HG03196 (cell line): Measurements from ENCODE around the gene TPM2.

ENCODE experiments used
- ATAC-seq: cut with Tn5 transposase; IDR thresholded peaks from one replicate; pipeline ENCODE4 v1.9.1; 2021; ENCODE audit not compliant: unreplicated experiment

TPM2 gene

GRCh38 chr9:35696520-35697215 lies 6.9 kb upstream of the TPM2 start:
- peak; percentile 64 for ATAC-seq

DNA sequence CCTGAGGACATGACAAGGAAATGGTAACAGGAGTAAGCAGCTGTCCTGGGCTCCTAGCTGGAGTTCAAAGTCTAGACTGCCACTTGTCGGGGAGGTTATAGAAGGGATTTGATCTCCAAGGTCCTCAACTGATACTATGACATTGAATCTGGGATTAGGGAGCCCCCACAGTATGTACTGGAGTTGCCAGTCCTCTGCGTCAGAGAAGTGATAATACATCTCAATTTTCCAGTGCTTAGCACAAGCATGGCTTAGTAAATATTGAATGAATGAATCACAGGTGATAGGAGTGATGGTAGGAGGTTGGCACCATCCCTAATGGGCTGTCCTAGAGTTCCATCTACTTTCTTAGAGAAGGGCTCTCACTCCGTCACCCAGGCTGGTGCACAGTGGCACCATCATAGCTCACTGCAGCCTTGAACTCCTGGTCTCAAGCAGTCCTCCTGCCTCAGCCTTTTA lies 6.2 kb upstream of the TPM2 start:
- ATAC-seq, result no peak

DNA sequence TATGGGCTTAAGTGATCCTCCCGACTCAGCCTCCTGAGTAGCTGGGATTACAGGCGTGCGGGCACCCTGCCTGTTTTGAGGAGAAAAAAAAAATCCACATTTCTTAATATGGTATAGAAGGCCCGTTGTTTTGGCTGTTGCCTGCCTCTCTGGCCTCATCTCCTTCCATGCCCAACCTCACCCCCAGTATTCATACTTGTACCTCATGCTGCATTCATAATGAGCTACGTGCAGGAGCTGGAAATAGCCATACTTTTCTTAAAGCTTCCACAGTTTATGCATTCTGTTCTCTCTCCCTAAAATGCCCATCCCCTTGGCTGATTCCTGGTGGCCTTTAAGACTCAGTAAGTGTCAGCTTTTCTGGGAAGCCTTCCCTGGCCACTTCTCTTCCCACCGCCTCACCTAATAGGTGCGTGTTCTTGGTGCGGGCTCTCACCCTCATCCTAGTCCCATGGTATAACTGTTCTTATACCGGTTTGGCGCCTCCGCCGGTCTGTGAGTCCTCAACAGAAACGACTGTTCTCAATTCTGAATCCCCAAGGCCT lies 2.1 kb upstream of the TPM2 start:
- ATAC-seq, result no peak

GRCh38 chr9:35691334-35691650 lies 1.6 kb upstream of the TPM2 start:
- ATAC-seq, result no peak

DNA sequence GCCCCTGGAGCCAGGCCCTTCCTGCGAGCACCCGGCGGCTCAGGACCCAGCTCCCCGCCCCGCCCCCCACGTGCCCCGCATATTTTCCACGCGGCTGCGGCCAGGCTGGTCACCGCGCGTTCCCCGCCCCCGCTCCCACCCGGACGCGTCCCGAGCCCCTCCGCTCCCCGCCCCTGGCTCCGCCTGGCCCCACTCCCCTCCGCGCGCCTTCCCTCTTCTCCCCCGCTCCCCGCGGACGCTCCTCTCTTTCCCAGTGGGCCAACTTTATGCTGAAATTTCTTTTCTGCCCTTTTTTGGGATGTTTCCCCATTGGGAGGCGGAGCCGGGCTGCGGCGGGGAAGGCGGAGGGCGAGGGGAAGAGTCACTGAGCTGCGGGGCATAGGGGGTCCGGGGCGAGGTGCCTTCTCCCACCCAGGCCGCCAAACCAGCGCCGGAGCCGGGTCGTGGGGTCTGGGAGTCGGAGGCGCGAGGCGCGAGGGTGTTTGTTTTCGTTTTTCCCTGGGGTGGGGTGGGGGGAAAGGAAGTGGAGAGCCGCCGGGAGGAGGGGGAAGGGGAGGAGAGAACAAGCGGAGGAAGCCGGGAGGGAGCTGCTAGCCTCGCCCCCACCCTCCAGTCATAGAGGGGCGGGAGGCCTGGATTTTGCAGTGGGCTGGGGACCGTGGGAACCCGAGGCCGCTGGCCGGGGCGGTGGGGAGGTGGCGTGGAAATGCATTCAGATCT lies 1.0 kb upstream of the TPM2 start:
- ATAC-seq, result no peak

GRCh38 chr9:35690294-35690613 lies 529 bp upstream of the TPM2 start:
- no peak for ATAC-seq

DNA sequence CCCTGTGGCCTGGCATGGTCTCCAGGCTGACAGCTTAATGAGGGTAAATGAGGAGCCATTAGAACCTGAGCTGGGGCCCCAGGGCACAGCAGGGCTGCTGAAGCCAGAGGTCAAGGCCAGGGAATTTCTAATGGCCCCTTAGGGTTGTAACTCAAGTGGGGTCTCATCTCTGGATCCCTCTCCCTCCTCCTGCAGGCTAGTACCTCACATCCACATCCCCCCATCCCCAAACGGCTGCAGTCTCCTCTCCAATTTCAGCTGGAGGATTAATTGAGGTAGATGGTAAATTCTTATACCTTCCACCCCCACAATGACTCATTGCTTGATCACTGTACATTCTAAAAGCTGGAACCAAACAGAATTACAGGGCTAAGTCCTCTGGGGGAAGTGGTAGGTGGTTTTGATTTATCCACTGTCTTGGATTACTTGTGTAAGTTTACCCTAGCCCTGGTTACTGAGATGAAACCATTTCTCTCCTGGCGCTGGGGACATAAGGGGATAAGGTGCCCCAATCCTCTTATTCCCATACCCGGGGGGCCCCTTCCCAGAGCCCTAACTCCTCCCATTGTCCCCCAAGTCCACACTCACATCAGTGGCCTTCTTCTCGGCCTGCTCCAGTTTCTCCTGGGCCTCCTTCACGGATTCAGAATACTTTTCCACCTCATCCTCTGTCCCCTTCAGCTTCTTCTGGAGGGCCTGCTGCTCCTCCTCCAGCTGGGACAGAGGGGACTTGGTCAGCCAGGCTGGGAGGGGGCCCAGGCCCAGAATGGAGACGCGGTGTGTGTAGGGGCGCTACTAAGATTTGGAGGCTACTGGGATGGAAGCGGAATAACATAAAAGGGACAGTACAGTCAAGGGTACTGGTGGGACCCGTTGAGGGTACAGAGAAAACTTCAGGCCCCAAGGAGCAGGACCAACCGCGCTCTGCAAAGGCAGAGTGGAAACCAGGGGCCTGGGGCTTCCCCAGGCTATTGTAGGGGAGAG lies 875 bp downstream of the TPM2 start:
- no peak for ATAC-seq

DNA sequence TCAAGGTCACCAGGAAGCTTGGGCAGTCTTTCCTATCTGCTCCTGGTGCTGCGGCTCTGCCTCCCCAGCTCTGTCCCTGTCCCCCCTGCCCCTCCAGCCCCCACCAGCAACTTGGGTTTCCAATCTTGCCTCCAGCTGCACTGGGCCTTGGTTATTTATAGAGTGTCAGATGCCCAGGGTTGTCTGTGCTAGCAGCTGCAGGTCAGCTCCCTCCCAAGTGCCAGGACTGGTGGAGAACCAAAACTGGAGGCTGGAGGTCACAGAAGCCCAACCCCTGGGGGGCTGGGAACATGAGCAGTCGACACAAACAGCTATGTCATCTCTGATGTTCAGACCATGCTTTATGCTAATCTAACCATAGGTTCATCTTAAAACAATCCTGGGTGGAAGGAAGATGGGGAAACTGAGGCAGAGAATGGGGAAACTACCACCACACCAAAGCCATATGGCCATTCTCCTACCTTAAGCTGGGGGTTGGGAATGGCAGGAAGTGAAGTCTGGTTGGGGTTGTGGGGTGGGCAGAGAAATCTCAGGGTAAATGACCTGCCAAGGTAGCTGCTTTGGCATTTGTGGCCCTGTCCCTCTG lies 1.7 kb downstream of the TPM2 start:
- no peak for ATAC-seq

DNA sequence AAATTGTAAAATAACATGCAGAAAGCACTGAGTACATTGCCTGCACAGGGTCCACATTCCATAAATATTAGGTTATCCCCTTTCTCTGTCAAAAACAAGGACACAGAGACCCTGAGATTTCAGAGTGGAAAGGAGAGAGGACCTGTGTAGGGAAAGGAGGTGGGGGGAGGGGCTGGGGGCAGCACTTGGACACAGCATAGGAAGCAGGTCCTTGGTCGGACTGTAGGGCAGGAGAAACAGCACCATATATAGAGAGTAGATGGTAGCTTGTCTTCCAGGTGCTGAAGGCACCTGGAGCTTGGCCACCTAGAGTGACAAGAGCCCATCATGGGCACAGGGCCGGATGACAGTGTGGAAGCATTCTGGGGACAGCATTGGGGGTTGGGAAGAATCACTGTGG lies 2.4 kb downstream of the TPM2 start:
- no peak for ATAC-seq

GRCh38 chr9:35686222-35687203 lies 3.2 kb downstream of the TPM2 start:
- no peak for ATAC-seq

DNA sequence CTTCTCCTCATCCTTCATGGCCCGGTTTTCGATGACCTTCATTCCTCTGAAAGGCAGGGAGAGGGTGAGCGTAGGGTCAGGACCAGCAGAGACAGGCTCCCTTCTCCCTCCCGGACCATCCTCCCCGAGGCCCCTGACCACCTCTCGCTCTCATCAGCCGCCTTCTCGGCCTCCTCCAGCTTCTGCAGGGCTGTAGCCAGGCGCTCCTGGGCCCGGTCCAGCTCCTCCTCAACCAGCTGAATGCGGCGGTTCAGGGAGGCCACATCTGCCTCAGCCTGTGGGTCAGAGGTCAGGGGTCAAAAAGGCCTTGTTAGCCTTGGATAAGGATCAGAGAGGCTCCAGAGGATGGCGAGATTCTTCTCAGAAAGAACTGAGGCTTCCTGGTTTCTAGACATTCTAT lies 4.2 kb downstream of the TPM2 start:
- no peak for ATAC-seq

DNA sequence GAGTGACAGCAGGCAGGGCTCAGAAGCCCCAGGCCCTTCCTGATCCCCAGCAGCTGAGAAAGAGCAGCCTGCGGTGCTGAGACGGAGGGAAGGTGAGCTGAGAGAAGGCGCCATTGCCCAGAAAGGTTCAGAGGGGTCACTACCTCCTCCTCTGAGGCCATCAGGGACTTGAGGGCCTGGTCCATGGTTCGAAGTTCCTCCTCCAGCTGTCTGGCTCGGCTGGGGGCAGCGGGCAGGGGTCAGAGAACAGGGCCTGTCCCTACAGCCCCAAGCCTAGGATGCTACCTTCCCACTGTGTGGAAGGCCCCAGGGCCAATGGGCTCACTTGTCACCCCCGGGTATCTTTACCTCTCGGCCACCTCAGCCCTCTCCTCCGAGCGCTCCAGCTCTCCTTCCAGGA lies 4.8 kb downstream of the TPM2 start:
- ATAC-seq, result no peak

- ATAC-seq, result no peak
Observed at GRCh38 chr9:35683323-35683722, 6.4 kb downstream of the TPM2 start.

GRCh38 chr9:35682520-35683315 lies 7.0 kb downstream of the TPM2 start:
- no peak for ATAC-seq

GRCh38 chr9:35682051-35682450 lies 7.7 kb downstream of the TPM2 start:
- no peak for ATAC-seq

DNA sequence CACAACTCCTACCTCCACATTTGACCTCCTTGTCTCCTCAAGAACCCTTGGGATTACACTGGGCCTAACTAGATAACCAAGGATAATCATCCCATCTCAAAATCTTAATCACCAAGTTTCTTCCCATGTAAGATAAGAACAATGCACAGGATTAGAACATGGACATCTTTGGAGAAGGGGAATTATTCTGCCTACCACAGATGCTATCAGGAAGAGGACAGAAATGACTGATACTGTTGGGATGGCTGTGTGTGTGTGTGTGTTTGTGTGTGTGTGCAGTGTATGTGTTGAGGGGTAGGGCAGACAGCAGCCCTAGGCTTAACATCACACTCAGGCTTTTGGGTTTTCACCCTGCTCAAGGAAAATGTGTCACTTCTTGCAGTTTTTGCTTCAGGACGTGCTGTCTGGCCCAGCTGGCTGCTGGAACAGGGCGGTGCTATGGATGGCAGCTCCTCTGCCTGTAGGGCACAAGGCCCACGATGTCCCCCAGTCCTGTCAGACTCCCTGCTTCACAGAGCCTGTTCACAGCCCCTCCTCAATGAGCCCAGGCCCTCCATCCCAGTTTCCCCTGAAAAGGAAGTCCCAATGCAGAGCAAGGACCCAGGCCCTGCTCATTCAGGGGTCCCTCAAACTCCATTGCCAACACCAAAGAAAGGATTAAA lies 8.3 kb downstream of the TPM2 start:
- ATAC-seq, result no peak

DNA sequence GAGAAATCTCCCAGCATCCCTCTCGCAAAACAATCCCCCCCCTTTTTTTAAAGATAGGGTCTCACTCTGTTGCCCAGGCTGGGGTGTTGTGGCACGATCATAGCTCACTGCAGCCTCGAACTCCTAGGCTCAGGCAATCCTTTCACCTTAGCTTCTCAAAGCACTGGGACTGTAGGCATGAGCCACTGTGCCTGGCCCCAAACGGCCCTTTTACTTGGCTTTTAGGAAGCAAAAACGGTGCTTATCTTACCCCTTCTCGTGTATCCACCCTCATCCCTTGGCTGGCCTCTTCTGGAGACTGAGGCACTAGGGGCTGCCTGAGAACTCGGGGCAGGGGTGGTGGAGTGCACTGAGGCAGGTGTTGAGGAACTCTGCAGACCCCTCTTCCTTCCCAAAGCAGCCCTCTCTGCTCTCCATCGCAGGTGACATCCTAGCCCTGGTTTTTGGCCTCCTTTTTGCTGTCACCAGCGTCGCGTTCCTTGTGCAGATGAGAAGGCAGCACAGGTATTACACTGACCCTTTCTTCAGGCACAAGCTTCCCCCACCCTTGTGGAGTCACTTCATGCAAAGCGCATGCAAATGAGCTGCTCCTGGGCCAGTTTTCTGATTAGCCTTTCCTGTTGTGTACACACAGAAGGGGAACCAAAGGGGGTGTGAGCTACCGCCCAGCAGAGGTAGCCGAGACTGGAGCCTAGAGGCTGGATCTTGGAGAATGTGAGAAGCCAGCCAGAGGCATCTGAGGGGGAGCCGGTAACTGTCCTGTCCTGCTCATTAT lies 9.2 kb downstream of the TPM2 start:
- no peak for ATAC-seq

GRCh38 chr9:35679766-35680330 lies 9.9 kb downstream of the TPM2 start:
- ATAC-seq, result no peak
